IMR-90 (cell line): ENCODE data around the gene NPAS3. TPM values are rescaled to one million over a fixed set of nuclear protein-coding genes. Genes with fewer than 3 reads are reported as not detected.
A peak's percentile ranks its signal among the peaks of the same experiment; 100 is the strongest.

Experiments
- ATAC-seq: fragments of 200-7000 bp; cut with Tn5 transposase; 2 replicates; pipeline ENCODE4 v1.9.1; 2020; ENCODE audit warnings: low read depth, mild to moderate bottlenecking, moderate library complexity
- BruUV-seq: library from RNA; stranded (reverse); fragments of 400-500 nt; replicated peaks from 2 replicates; lab custom pipeline; 2021; lab: Mats Ljungman, UMichigan
- CTCF ChIA-PET: fragments of 300-600 bp; formaldehyde crosslinking; extraction: SDS; loops from one replicate; lab custom pipeline; 2021; ENCODE audit warnings: antibody characterized with exemption; lab: Yijun Ruan, JAX
- POLR2A ChIA-PET: fragments of 300-600 bp; sonication (Branson Sonifier 250); formaldehyde crosslinking; loops from one replicate; lab custom pipeline; 2022; ENCODE audit warnings: antibody characterized with exemption; ENCODE audit not compliant: unreplicated experiment; lab: Charles Lee
- DNase-seq: peaks from one replicate; pipeline ENCODE4 v3.0.0; 2013
- H2AFZ ChIP-seq: replicated peaks from 2 replicates; pipeline ENCODE3; 2013; ENCODE audit warnings: low read length, mild to moderate bottlenecking; ENCODE audit not compliant: poor library complexity
- H2AK5ac ChIP-seq: 2 replicates; pipeline ENCODE4 v1.6.1; 2013; ENCODE audit warnings: low read depth, low read length, inconsistent platforms
- H2AK9ac ChIP-seq: replicated peaks from 2 replicates; pipeline ENCODE3; 2013; ENCODE audit warnings: mild to moderate bottlenecking, low read depth, low read length, moderate library complexity; ENCODE audit not compliant: poor library complexity
- H2BK120ac ChIP-seq: 2 replicates; pipeline ENCODE4 v1.6.1; 2013; ENCODE audit warnings: low read depth, low read length, inconsistent platforms
- H2BK15ac ChIP-seq: 3 replicates; pipeline ENCODE4 v1.6.1; 2013; ENCODE audit warnings: low read depth, low read length, inconsistent platforms
- H2BK20ac ChIP-seq: 2 replicates; pipeline ENCODE4 v1.6.1; 2013; ENCODE audit warnings: low read depth, mild to moderate bottlenecking, inconsistent platforms, low read length, moderate library complexity
- H2BK5ac ChIP-seq: 2 replicates; pipeline ENCODE4 v1.6.1; 2013; ENCODE audit warnings: mild to moderate bottlenecking, low read depth, low read length, inconsistent platforms; ENCODE audit not compliant: poor library complexity, severe bottlenecking
- H3K14ac ChIP-seq: replicated peaks from 2 replicates; pipeline ENCODE4 v1.6.1; 2013; ENCODE audit warnings: low read depth, low read length, inconsistent platforms
- H3K18ac ChIP-seq: 2 replicates; pipeline ENCODE4 v1.6.1; 2013; ENCODE audit warnings: low read depth, low read length, control low read depth
- H3K23ac ChIP-seq: 2 replicates; pipeline ENCODE4 v1.6.1; 2013; ENCODE audit warnings: low read depth, low read length, inconsistent platforms
- H3K27ac ChIP-seq: 2 replicates; pipeline ENCODE4 v1.5.1; 2013; ENCODE audit warnings: mild to moderate bottlenecking, control low read depth, low read length; ENCODE audit not compliant: insufficient read depth
- H3K27me3 ChIP-seq: 2 replicates; pipeline ENCODE4 v1.6.1; 2013; ENCODE audit warnings: low read length; ENCODE audit not compliant: control insufficient read depth, insufficient read depth
- H3K36me3 ChIP-seq: 2 replicates; pipeline ENCODE4 v1.6.1; 2013; ENCODE audit warnings: low read length, mixed read lengths; ENCODE audit not compliant: control insufficient read depth, insufficient read depth
- H3K4ac ChIP-seq: 2 replicates; pipeline ENCODE4 v1.6.1; 2013; ENCODE audit warnings: low read depth, low read length, inconsistent platforms
- H3K4me1 ChIP-seq: 2 replicates; pipeline ENCODE4 v1.6.1; 2013; ENCODE audit warnings: low read length, mixed read lengths; ENCODE audit not compliant: control insufficient read depth, insufficient read depth
- H3K4me2 ChIP-seq: 2 replicates; pipeline ENCODE4 v1.6.1; 2013; ENCODE audit warnings: low read depth, mild to moderate bottlenecking, control low read depth, low read length, moderate library complexity
- H3K4me3 ChIP-seq: 2 replicates; pipeline ENCODE4 v1.5.1; 2013; ENCODE audit warnings: low read depth, mild to moderate bottlenecking, control low read depth, low read length, moderate library complexity; ENCODE audit not compliant: insufficient read depth
- H3K56ac ChIP-seq: 2 replicates; pipeline ENCODE4 v1.6.1; 2013; ENCODE audit warnings: low read length, inconsistent platforms; ENCODE audit not compliant: insufficient read depth; ENCODE audit errors: extremely low read depth
- H3K79me1 ChIP-seq, 2 experiments: 2 replicates each; pipeline ENCODE4 v1.6.1; 2013; ENCODE audit warnings: low read length in 2 of 2, inconsistent platforms in 1 of 2, low read depth in 1 of 2
- H3K9ac ChIP-seq: 2 replicates; pipeline ENCODE4 v1.6.1; 2013; ENCODE audit warnings: low read depth, low read length, control low read depth
- H3K9me1 ChIP-seq: 2 replicates; pipeline ENCODE4 v1.6.1; 2013; ENCODE audit warnings: low read length, inconsistent platforms; ENCODE audit not compliant: insufficient read depth
- H3K9me3 ChIP-seq: 2 replicates; pipeline ENCODE4 v1.6.1; 2013; ENCODE audit warnings: low read length; ENCODE audit not compliant: control insufficient read depth, insufficient read depth
- H4K20me1 ChIP-seq: 2 replicates; pipeline ENCODE4 v1.6.1; 2013; ENCODE audit warnings: low read length, inconsistent platforms; ENCODE audit not compliant: insufficient read depth
- H4K5ac ChIP-seq: 2 replicates; pipeline ENCODE4 v1.6.1; 2013; ENCODE audit warnings: mild to moderate bottlenecking, low read depth, low read length, control low read depth
- H4K8ac ChIP-seq, 2 experiments: 2 replicates each; pipeline ENCODE4 v1.6.1; 2013; ENCODE audit warnings: low read depth in 2 of 2, low read length in 2 of 2, control low read depth in 1 of 2, inconsistent platforms in 1 of 2
- H4K91ac ChIP-seq: 2 replicates; pipeline ENCODE4 v1.6.1; 2013; ENCODE audit warnings: low read depth, low read length, inconsistent platforms; ENCODE audit not compliant: insufficient read depth
- CEBPB ChIP-seq: IDR thresholded peaks from 2 replicates; pipeline ENCODE4 v1.6.1; 2012; ENCODE audit warnings: low read depth, low read length, improper control_type of control experiment
- RAD21 ChIP-seq: IDR thresholded peaks from 2 replicates; pipeline ENCODE4 v1.6.1; 2012; ENCODE audit warnings: low read length, improper control_type of control experiment
- WGBS, 2 experiments: methylation state at CpG; one replicate each; pipeline versions ENCODE4 v1.1.5 to v1.1.7; 2013; ENCODE audit warnings: missing lambda C conversion rate in 2 of 2; ENCODE audit not compliant: insufficient read length in 1 of 2; ENCODE audit errors: extremely low coverage in 2 of 2; 5-methylcytosine and 5-hydroxymethylcytosine counted together
- dilution Hi-C: fragments of 300-500 bp; cut with HindIII; formaldehyde crosslinking; loops from one replicate; pipeline ENCODE4 v1.14.3; 2018; ENCODE audit warnings: low sequenced_read_pairs; ENCODE audit not compliant: unreplicated experiment
- in situ Hi-C: fragments of 300-500 bp; cut with MboI; formaldehyde crosslinking; loops from 3 replicates; pipeline ENCODE4 v1.14.3; 2019; ENCODE audit warnings: low sequenced_read_pairs, inconsistent platforms, mixed read lengths
- intact Hi-C: fragments of 100-400 bp; cut with micrococcal nuclease; formaldehyde crosslinking; loops from 2 replicates; pipeline ENCODE4 v1.10.0; 2022
- polyA plus RNA-seq, 3 experiments: library from polyadenylated mRNA; depleted of rRNA; stranded (reverse); fragments of >200 nt; gene quantifications; 2 replicates each; pipeline ENCODE4 v1.2.3, GENCODE V29; 2012; ENCODE audit warnings: low replicate concordance in 1 of 3
- total RNA-seq: library from RNA; depleted of rRNA; stranded (reverse); fragments of >200 nt; gene quantifications from 2 replicates; pipeline ENCODE4 v1.2.3, GENCODE V29; 2012

NPAS3 gene
- total and polyA plus RNA-seq, 2 of the 4 experiments (the other 2 are of a cell fraction): not detected

DNA sequence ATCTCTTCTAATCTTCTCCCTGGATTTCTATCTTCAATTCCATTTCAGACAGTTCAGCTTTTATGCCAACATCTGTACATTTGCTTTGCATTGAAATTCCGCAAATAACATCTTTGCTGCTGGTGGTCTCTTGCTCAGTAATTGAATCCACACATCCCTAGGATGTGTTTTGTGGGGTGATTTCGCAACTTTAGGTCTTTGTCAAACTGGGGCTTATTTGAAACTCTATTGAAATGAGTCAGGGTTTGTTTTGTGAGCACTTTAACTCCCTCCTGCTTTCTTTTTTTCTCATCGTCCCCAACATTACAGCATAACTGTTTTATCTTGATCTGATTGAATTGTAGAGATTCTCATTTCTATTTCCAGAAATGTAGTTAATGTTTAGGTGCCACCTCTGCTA, 404.3 kb downstream of the NPAS3 start:
- in situ Hi-C loops (no loop called here), dilution Hi-C loops (no loop called here), intact Hi-C loops (no loop called here)
- Histone ChIP-seq H2AK5ac (no peak overlapping the region), H3K23ac (no peak overlapping the region), H2BK20ac (no peak overlapping the region), H2AK9ac (no peak overlapping the region), H2BK5ac (no peak overlapping the region), H2AFZ (no peak overlapping the region), H2BK120ac (no peak overlapping the region), H3K27ac (no peak overlapping the region), H3K27me3 (no peaks in the 10 kb centered on the region), H4K91ac (no peak overlapping the region), H4K5ac (no peak overlapping the region), H3K4ac (no peak overlapping the region), H3K56ac (no peak overlapping the region), H3K36me3 (no peaks in the 10 kb centered on the region), H3K79me1 (no peaks in the 10 kb centered on the region), H3K9me1 (no peaks in the 10 kb centered on the region), H4K20me1 (no peaks in the 10 kb centered on the region), H3K4me2 (no peak overlapping the region), H3K14ac (no peak overlapping the region), H3K9me3 (no peaks in the 10 kb centered on the region), H3K9ac (no peak overlapping the region), H2BK15ac (no peak overlapping the region), H3K4me3 (no peak overlapping the region), H3K4me1 (no peaks in the 10 kb centered on the region), H3K18ac (no peak overlapping the region), H4K8ac (no peak overlapping the region)
- no CpG with 5 or more reads among the region's 3 CpGs for WGBS, 2 experiments
- BruUV-seq: no TSS peak
- no peak for ATAC-seq
- TF ChIP-seq RAD21 (no peak), CEBPB (peak; percentile 59)
- ChIA-PET POLR2A (no interaction called here), CTCF (no interaction called here)
- DNase-seq: no peak
